Hepatocyte (in vitro differentiated cells): ENCODE measurements around the gene EPSTI1. TPM values are rescaled to one million over a fixed set of nuclear protein-coding genes. Genes with fewer than 3 reads are reported as not detected.

Experiments used
- DNase-seq: peaks from one replicate; pipeline ENCODE4 v3.0.0-alpha.2; 2016; ENCODE audit warnings: low spot score
- H2AFZ ChIP-seq: fragments of 200-600 bp; sonication (generic); 2 replicates; pipeline ENCODE4 v1.6.0; 2016; ENCODE audit warnings: antibody characterized with exemption, mild to moderate bottlenecking
- H3K27ac ChIP-seq: fragments of 200-600 bp; sonication (generic); 2 replicates; pipeline ENCODE4 v1.5.1; 2016; ENCODE audit warnings: mild to moderate bottlenecking
- H3K27me3 ChIP-seq: fragments of 200-600 bp; sonication (generic); 2 replicates; pipeline ENCODE4 v1.6.1; 2016
- H3K36me3 ChIP-seq: fragments of 200-600 bp; sonication (generic); replicated peaks from 2 replicates; pipeline ENCODE4 v1.5.1; 2016; ENCODE audit warnings: low read depth; ENCODE audit not compliant: insufficient read depth
- H3K4me1 ChIP-seq: fragments of 200-600 bp; sonication (generic); 2 replicates; pipeline ENCODE4 v1.5.1; 2016; ENCODE audit warnings: mild to moderate bottlenecking, moderate library complexity; ENCODE audit not compliant: insufficient read depth
- H3K4me2 ChIP-seq: fragments of 200-600 bp; sonication (generic); 2 replicates; pipeline ENCODE4 v1.6.0; 2016
- H3K4me3 ChIP-seq: fragments of 200-600 bp; sonication (generic); 2 replicates; pipeline ENCODE4 v1.5.1; 2016; ENCODE audit warnings: mild to moderate bottlenecking
- H3K79me2 ChIP-seq: fragments of 200-600 bp; sonication (generic); 2 replicates; pipeline ENCODE4 v1.6.0; 2017; ENCODE audit warnings: mild to moderate bottlenecking
- H3K9me2 ChIP-seq: fragments of 200-600 bp; sonication (generic); replicated peaks from 2 replicates; pipeline ENCODE4 v1.6.0; 2017; ENCODE audit warnings: mild to moderate bottlenecking; ENCODE audit not compliant: insufficient read depth
- H3K9me3 ChIP-seq: fragments of 200-600 bp; sonication (generic); 2 replicates; pipeline ENCODE4 v1.5.1; 2016; ENCODE audit warnings: low read depth, mild to moderate bottlenecking
- H4K20me1 ChIP-seq: fragments of 200-600 bp; sonication (generic); 2 replicates; pipeline ENCODE4 v1.6.0; 2016; ENCODE audit warnings: mild to moderate bottlenecking; ENCODE audit not compliant: insufficient read depth, poor library complexity, severe bottlenecking
- EZH2 ChIP-seq: fragments of 200-600 bp; sonication (generic); IDR thresholded peaks from 2 replicates; pipeline ENCODE4 v1.6.1; 2016; ENCODE audit warnings: antibody characterized with exemption, mild to moderate bottlenecking, borderline replicate concordance
- EZH2phosphoT487 ChIP-seq: fragments of 200-600 bp; sonication (generic); IDR thresholded peaks from one replicate; pipeline ENCODE4 v1.6.1; 2018; ENCODE audit warnings: antibody characterized with exemption, mild to moderate bottlenecking, low read depth, moderate library complexity; ENCODE audit not compliant: unreplicated experiment, severe bottlenecking
- WGBS: methylation state at CpG from one replicate; pipeline ENCODE4 v1.1.6; 2016; ENCODE audit warnings: low lambda C conversion rate; ENCODE audit errors: missing lambda C conversion rate; 5-methylcytosine and 5-hydroxymethylcytosine counted together
- polyA plus RNA-seq: library from polyadenylated mRNA; unstranded; fragments of >200 nt; fragmentation: Nextera tagmentation; extraction: Ambion mirVana; gene quantifications from 2 replicates; pipeline ENCODE4 v1.2.1, GENCODE V29; 2016
- total RNA-seq: library from RNA; depleted of rRNA; stranded (reverse); fragments of >200 nt; gene quantifications from 2 replicates; pipeline ENCODE4 v1.2.3, GENCODE V29; 2014
- TF ChIP-seq, protein P1 (sequence below): fragments of 200-600 bp; sonication (generic); IDR thresholded peaks from 2 replicates; pipeline ENCODE4 v1.5.1; 2016; ENCODE audit warnings: antibody characterized with exemption, mild to moderate bottlenecking; ENCODE audit not compliant: poor library complexity

The EPSTI1 gene
- total and polyA plus RNA-seq, 2 experiments from 2014 or later, result 24.5 to 31.0 TPM

DNA sequence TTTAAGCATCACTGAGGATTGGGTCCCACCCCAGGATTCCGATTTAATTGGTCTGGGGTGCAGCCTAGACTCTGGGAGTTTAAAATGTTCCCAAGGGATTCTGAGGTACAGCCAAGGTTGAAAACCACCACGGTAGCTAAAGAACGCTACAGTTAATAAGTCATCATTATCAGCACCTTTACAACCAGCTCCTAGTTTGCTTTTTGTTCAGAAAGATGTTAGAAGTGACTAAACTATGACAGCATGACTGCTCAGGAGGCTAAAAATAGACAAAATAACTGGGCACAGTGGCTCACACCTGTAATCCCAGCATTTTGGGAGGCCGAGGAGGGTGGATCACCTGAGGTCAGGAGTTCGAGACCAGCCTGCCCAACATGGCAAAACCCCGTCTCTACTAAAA lies 11.7 kb upstream of the EPSTI1 start:
- H3K4me1 ChIP-seq, result no peaks in the 10 kb centered on the region
- no peak overlapping the region for H2AFZ ChIP-seq

DNA sequence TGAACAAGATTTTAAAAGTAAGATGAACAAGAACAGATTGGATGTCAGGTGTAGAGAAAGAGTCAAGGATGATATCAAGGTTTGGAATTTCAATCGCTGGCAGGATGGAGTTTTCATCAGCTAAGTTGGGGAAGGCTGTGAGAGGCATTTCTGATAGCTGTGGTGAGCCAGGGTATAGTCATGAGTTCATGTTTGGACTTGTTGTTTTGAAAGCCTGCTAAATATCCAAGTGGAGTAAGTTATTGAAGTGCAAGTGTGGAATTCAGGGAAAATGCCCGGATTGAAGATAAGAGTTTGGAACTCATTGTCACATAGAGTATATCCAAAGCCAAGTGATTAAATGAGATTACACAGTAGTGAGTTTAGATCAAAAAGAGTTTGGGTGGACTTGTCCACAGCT lies 11.0 kb upstream of the EPSTI1 start:
- no peaks in the 10 kb centered on the region for H4K20me1 ChIP-seq
- H3K4me1 ChIP-seq, result no peaks in the 10 kb centered on the region
- TF ChIP-seq, protein P1, sequence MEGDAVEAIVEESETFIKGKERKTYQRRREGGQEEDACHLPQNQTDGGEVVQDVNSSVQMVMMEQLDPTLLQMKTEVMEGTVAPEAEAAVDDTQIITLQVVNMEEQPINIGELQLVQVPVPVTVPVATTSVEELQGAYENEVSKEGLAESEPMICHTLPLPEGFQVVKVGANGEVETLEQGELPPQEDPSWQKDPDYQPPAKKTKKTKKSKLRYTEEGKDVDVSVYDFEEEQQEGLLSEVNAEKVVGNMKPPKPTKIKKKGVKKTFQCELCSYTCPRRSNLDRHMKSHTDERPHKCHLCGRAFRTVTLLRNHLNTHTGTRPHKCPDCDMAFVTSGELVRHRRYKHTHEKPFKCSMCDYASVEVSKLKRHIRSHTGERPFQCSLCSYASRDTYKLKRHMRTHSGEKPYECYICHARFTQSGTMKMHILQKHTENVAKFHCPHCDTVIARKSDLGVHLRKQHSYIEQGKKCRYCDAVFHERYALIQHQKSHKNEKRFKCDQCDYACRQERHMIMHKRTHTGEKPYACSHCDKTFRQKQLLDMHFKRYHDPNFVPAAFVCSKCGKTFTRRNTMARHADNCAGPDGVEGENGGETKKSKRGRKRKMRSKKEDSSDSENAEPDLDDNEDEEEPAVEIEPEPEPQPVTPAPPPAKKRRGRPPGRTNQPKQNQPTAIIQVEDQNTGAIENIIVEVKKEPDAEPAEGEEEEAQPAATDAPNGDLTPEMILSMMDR, result no peak
- TF ChIP-seq EZH2 (no peak), EZH2phosphoT487 (no peak)
- no peak for DNase-seq
- H3K27ac ChIP-seq, result no peak overlapping the region
- no peaks in the 10 kb centered on the region for H3K36me3 ChIP-seq
- no peaks in the 10 kb centered on the region for H3K9me2 ChIP-seq
- no peaks in the 10 kb centered on the region for H3K79me2 ChIP-seq
- WGBS, result 84% methylated on average over 2 of the region's 2 CpGs
- no peaks in the 10 kb centered on the region for H3K27me3 ChIP-seq
- no peak overlapping the region for H2AFZ ChIP-seq
- no peak overlapping the region for H3K4me2 ChIP-seq
- H3K9me3 ChIP-seq, result no peaks in the 10 kb centered on the region
- no peak overlapping the region for H3K4me3 ChIP-seq

More for the DNA sequence above, 11.7 kb upstream of the EPSTI1 start:
- Histone ChIP-seq H3K79me2 (no peaks in the 10 kb centered on the region), H3K9me3 (no peaks in the 10 kb centered on the region), H3K27ac (no peak overlapping the region), H3K27me3 (no peaks in the 10 kb centered on the region), H4K20me1 (no peaks in the 10 kb centered on the region), H3K9me2 (no peaks in the 10 kb centered on the region), H3K4me3 (no peak overlapping the region), H3K4me2 (no peak overlapping the region), H3K36me3 (no peaks in the 10 kb centered on the region)
- 83% methylated on average over 6 of the region's 6 CpGs for WGBS
- DNase-seq, result no peak
- TF ChIP-seq EZH2phosphoT487 (no peak), EZH2 (no peak)
- TF ChIP-seq, protein P1, result no peak

DNA sequence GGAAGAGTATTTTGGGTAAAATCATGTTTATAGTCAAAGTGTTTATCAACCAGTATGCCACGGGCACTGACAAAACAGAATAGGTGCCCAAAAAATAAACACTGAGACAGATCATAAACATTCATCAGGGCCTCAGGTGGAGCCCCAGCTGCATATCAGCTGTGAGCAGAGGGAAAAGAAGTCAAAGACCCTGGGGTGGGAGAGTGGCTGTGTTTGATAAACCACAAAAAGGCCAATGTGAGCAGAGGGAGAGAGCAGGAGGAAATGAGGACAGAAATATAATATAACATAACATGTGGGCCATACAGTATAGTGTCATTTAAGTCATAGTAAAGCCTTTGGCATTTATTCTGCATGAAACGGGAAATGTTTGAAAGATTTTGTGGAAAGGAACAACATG lies 10.0 kb upstream of the EPSTI1 start:
- WGBS, result 91% methylated on average over 2 of the region's 2 CpGs
- H3K4me3 ChIP-seq, result no peak overlapping the region
- no peaks in the 10 kb centered on the region for H3K27me3 ChIP-seq
- no peaks in the 10 kb centered on the region for H4K20me1 ChIP-seq
- TF ChIP-seq, protein P1, result no peak
- TF ChIP-seq EZH2, result no peak
- TF ChIP-seq EZH2phosphoT487, result no peak
- no peak overlapping the region for H3K27ac ChIP-seq
- H3K79me2 ChIP-seq, result no peaks in the 10 kb centered on the region
- no peak for DNase-seq
- H3K36me3 ChIP-seq, result no peaks in the 10 kb centered on the region
- H3K4me2 ChIP-seq, result no peak overlapping the region
- no peak overlapping the region for H2AFZ ChIP-seq
- H3K4me1 ChIP-seq, result no peaks in the 10 kb centered on the region
- H3K9me3 ChIP-seq, result no peaks in the 10 kb centered on the region
- no peaks in the 10 kb centered on the region for H3K9me2 ChIP-seq

GRCh38 chr13:43000676-43001075 lies 8.6 kb upstream of the EPSTI1 start:
- Histone ChIP-seq H3K9me3 (no peaks in the 10 kb centered on the region), H3K27ac (no peak overlapping the region), H3K4me1 (no peaks in the 10 kb centered on the region), H3K27me3 (no peaks in the 10 kb centered on the region), H4K20me1 (no peaks in the 10 kb centered on the region), H3K79me2 (no peaks in the 10 kb centered on the region), H3K4me3 (no peak overlapping the region), H3K9me2 (no peaks in the 10 kb centered on the region), H2AFZ (no peak overlapping the region), H3K4me2 (no peak overlapping the region), H3K36me3 (no peaks in the 10 kb centered on the region)
- WGBS, result 71% methylated on average over 4 of the region's 4 CpGs
- TF ChIP-seq EZH2phosphoT487 (no peak), EZH2 (no peak)
- TF ChIP-seq, protein P1, result no peak
- no peak for DNase-seq
